GM19395 (cell line): ENCODE results near the gene SORBS1.
"Not testable (repeated sequence)": the region's sequence is repeated elsewhere in the genome, so short reads cannot be mapped to it uniquely, and the experiment has no call there.

Experiments
- ATAC-seq: cut with Tn5 transposase; IDR thresholded peaks from one replicate; pipeline ENCODE4 v1.9.1; 2021; ENCODE audit warnings: mild to moderate bottlenecking, moderate library complexity; ENCODE audit not compliant: unreplicated experiment

The SORBS1 gene

DNA sequence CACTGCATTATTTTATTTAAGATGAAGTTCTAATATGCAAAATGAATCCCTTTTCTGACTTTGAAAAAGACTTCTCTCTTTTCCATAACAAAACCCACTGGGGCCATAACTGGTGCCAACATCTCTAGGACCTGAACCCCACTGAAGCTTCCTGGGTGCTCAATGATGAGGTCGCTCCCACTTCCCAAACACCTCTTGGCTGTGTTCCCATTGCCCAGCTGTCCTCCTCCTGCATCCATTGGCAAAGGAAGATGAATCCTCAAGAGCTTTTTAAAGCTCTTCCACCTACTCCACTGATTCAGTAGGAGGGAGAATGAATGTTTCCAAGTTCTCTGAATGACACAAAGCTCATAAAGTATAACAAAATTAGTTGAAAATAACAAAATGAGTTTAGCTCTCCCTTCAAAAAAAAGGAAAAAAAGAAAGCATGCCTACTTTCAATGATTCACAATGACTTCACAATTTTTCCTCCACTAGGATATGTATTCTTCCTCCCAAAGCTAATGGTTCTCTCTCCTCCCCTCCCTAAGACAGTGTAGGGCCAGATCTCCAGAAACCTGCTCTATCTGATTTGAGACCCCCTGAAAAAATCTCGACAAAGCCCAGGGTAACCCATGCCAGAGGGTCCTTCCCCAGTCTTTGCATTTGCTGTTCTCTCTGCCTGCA lies 64.8 kb downstream of the SORBS1 start:
- ATAC-seq, result no peak

DNA sequence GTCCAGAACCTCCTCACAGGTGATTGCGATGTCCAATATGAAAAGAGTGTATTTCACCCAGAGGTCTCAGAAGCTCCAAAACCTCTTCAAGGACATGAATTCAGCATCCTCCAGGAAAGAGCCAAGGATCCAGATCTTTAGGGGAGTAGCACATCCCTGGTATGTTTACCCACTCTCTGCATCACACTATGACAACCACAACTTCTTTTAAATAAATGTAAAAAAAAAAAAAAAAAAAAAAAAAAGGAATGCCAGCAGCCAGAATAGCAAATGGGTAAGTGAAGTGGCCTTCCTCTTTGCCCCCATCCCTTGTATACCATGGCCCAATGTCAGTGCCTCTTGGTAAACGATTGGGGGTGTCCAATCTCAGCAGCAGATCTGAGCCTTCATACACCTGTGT lies 67.3 kb downstream of the SORBS1 start:
- no peak for ATAC-seq

DNA sequence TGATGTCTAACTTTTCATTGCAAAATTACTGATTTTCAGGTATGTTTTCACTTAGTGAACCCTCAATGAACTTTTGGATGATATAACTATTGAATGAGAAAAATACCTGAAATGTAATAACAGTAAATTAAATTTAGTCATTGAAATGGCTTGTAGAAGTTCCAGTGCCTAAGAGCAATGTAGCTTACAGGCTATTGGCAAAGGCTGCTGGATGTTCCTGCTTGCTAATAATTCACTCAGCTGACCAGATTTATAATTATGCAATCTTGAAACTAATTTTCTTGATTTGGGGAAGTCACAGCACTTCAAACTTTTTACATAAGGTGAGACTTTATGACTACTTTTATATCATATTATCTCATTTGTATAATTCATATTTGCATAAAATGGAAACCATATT lies 73.2 kb downstream of the SORBS1 start:
- no peak for ATAC-seq

DNA sequence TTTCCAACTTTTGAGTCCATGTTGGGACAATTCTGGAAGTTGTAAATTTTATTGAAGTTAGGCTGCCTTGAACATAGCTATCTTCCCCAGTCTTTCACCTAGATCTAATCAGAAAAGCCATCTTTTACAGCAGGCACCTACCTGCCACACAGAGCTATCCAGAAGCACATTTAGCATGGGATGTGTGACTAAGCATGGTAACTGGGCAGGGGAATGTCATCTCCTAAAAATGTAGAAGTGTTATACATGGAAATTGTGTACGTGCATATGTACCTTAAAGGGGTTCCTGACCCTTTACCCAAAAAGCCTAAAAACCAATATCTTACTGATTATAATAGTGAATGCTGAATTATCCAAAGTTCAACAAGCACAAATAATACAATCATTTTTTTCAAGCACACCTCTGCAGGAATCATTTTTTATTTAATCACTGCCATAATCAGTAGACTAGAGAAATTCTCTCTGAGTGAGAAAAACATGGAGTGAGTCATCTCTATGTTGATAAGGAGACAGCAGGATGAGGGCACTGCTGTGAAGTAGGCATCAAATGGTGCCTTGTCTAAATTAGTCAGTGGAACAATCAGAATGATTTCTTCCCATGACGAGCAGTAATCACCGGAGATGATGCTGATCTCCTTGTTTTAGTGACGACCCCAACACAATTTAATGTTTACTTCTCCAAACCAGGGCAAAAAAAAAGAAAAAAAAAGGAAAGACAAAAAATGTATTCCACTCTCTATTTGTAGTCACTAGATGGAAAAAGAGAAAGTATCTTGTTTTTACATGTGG lies 75.9 kb downstream of the SORBS1 start:
- no peak for ATAC-seq

DNA sequence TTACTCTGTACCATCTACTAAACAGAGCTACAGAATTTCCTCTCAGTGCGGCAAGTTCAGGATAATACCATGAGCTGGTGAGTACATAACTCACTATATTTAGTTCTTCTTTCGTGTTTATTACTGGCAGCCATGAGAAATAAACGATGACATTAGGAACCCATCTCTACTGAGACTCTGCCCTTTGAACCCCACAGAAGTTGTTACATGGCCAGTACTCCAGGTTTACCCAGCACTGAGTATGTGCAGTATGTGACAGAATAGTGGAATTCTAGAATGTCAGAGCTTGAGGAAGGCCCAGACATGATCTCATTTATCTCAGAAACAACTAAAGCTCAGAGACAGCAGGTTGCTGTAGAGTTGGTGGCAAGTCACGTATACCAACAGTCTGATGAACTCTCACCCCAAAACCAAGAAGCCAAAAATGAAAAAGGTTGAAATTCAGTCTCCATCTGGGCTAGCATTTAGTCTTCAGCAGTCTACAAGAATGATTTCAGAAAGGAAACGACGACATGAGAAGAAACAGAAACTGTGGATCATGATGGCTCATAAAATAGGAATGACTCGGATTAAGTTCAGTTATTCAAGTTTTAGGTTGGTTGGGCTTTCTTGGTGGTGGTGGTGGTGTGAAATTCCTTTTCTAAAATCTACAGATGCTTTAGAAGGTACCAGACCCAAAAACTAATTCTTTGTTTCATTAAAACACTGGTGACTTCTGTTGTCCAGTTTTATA lies 78.5 kb downstream of the SORBS1 start:
- no peak for ATAC-seq

DNA sequence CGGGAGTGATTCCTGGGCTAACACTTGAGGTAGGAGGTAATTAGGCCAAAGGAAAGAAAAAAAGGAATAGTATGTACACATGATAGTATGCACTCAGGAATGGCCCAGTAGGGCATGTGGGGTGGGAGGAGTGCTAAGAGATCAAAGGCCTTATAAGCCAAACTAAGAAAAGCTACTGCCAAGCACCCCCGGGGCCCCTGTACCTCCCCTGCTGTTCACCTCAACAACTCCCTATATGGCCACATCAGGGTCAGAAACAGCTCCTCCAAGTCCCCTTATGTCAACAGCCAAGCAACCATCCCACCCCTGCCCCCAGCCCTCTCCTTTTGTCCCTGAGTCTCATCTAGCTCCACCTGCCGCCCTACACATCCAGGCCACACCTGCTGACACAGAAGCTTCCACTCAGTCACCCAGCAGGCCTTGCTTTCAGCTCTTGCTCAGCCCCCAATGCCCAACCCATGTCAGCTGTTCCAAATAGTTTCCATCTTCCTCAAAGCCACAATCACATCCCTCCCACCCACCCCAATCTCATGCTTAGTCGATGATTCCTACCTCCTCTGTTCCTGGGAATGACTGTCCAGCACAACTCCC lies 80.2 kb downstream of the SORBS1 start:
- no peak for ATAC-seq

DNA sequence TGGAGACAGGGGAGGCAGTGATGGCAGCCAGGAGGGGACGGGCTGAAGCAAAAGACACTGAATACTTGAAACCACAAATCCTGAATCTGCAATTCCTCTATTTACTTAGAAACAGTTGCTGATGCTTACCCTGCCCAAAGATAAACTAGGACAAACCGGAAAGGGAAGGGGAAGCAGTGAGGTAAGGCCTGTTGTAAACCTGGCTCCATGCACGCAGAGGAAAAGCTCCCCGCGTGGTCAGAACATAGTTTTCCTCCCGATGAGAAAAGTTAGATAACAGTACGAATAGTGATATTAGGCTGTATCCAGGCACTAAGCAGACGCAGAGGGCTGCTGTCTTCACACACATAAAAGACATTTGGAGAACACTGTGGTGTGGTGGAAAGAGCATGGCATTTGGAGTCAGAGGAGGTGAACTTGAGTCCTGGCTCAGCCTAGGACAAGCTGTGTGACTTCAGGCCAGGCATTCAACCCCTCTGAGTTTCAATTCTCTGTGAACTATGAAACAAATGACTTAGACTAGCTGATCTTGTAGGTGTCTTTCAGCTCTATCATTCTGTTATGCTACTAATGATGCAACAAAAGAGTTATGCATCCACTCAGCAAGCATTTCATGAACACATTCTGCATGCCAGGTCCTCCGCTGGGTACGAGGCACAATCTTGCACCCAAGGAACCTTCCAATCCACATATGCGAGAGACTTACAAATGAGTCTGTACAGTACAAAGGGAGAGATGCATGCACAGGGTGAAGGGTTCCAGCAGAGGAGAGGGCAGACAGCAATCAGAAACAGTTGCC lies 80.9 kb downstream of the SORBS1 start:
- ATAC-seq, result no peak

DNA sequence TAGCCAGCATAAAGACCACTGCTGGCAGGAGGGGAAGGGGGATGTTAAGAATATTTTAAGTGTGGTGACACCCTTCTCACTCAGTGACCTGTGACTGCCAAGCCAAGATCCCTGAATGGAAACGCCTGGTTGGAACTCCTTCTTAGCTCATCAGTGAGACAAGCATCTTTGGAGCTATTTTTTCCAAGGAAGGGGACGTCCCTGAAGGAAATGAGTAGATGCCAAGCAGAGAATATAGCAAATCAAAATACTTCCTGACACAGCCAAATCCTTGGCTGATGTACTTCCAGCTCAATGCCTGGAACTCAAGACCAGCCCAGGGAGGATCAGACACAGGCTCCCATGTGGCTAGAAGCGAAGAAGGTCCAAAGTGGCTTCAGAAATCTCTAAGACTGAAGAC lies 82.2 kb downstream of the SORBS1 start:
- ATAC-seq, result no peak

DNA sequence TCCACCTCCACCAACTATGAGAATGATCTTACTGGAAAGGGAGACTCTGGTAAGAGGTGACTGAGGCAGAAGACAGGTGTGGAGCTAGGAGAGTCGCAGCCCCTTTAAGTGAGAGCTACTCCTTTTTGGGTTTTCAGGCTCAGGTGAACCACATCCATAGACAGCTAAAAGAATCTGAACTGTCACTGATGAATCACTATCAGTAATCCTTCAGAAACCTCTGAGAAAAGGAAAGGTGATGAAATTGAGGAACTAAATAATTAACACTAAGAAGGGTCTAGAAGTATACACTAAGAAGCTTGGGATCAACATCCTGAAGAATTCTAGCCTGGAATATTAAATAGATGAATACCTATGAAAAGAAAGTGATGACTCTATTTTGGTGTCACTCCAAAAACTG lies 83.0 kb downstream of the SORBS1 start:
- no peak for ATAC-seq

DNA sequence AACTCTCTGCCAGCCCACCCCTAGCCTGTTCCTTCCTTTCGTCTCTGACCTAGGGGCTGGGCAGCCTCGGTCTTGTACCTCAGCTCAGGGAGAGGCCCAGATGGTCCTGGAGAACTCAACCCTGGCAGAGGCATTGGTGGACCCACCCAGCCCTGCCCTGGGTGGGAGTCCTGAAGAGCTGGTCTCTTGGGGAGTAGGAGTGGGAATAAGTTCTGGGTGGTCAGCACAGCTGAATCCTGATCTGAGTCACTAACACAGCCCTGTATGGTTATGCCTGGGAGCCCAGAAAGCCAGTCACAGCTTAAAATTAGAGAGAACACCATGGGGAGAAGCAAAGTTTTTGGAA lies 84.0 kb downstream of the SORBS1 start:
- ATAC-seq, result no peak

DNA sequence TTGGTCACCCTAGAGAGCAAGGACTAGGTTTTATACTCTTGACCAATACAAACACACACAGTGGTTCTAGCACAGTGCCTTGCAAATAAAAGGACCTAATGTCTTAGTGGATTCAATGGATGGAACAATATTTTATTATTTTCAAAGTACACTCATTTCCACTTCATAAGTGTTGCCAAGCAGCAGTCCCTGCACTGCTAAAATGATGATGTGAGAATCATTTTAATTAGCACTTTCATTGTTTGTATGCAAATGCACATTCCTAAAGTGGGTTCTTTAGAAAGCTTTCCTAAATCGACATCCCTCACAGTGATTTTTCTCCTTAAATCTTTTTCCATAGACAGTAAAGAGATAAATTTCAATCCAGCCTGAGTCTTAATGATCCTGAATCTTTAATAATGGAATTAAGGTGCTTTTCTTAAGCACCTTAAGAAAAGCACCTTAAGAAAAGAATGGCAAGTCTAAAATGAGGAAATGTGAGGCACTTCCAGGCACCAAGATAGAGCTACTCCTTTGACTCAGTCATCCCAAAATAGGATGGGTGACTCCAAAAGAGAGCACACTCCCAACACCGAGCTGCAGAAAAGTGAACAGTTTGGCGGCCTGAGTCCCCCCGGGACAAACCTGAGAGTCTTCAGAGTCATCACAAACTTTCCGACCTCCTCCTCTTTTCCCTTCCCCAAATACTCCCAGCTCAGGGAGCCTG lies 84.5 kb downstream of the SORBS1 start:
- ATAC-seq, result no peak

DNA sequence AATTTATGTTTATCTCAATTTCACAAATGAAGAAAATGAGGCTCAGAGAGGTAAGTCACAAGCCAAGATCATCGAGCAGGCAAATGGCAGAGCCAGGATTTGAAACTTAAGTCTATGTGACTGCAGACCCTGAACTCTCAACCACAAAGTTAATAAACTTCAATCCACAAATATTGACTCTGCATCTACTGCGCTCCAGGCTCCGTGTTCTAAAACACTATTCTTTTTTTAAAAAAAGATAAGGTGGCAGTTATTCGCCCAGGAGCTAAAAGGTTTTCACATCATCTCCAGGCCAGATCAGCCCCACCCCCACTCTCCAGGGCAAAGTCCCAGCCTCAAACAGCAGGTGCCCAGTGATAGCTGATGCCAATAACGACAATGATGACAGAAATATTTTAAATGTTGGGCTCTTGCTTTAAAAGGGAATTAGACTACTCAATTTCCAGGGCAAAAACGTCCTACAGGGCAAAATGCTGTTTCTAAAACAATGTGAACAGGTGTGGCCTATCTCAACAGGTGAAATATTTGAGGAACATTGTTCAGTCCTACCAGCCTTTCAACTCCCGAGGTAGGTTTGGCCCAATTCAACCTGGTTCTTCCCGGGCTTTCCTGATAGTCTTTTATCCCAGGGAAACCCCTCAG lies 85.2 kb downstream of the SORBS1 start:
- ATAC-seq, result no peak

DNA sequence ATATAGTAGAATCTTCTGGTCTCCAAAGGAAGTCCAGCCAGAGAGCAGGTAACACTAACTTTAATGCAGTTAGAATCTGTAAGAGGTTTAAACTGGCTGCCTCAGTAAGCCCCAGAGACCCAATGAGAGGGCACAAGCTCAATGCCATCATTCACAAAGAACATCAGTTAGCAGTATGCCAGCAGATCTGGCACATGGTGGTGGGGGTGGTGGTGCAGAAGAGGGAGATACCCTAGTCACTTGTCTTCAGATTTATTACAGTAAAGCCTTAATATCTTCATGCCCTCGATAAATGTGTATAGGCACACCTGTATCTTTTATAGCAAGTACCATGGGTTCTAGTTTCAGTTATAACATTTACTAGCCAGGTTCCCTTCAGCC lies 86.2 kb downstream of the SORBS1 start:
- no peak for ATAC-seq

DNA sequence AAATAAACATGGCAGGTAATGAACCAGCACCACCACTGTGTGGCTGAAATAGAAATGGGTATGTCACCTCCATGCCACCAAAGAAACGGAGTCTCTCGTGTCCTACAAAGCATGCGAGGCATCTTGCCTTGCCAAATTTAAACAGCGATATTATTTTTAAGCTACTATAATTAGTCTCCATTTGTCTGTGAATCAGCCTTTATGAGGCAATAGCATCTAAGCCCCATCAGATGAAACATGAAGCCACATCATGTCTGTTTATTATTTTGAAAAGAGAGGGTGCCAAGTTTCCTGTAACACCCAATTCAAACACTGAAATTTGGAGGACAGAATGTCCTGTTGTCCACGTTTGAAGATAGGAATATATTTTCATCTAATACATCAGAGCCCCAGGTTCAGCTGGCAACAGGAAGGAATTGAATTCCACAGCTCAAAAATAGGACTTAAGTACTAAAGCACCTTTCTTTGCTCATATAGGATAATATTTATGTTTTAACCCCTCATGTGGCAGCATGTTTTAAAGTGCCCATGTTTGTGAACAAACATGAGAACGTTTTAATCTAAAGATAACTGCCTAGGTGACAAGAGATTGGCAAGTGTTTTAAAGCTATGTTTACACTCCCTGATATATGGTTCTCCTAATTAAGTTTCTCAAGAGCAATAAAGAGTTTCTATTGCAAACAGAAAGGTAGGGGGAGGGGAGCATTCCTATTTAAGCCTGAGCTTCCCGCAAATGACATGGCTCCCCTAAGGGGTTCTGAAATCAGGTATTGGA lies 86.8 kb downstream of the SORBS1 start:
- no peak for ATAC-seq

DNA sequence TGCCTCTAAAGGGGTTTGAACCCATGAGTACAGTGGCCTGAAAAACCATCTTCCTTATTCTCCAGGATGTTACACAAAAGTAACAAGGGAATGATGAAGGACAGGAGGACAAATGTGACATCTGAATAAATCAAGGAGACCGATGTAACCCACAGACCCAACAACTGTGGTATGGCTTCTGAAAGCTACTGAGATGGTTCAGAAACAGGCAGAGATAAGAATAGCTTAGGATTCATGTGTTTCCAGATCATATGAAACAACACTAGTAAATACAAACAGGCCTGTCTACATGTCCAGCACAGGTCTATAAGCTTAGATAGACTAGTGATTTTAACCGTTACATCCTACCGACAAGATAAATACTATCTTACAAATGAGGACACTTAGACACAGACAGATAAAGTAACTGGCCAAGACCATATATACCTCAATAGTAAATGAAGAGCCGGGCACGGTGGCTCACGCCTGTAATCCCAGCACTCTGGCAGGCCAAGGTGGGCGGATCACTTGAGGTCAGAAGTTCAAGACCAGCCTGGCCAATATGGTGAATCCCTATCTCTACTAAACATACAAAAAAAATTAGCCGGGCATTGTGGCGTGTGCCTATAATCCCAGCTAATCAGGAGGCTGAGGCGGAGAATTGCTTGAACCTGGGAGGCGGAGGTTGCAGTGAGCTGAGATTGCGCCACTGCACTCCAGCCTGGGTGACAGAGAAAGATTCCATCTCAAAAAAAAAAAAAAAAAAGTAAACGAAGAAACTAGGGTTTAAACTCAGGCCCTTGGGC lies 88.7 kb downstream of the SORBS1 start:
- ATAC-seq, result no peak

DNA sequence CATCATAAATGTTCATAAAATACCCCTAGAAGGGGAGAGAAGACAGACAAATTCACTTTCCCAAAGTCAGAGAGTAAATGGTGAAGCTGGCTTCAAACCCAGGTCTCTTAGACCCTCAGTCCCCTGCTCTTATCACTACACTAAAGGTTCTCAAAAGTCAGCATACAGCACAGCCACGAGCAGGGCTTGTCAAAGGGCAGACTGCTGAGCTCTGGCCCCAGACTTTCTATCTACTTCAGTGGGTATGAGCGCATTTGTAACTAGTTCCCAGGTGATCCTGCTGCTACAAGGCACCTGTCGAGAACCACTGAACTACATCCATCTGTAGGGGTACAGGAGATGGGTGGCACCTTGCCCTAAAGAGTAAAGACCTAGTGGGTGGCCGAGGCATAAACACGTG lies 91.5 kb downstream of the SORBS1 start:
- ATAC-seq, result no peak

DNA sequence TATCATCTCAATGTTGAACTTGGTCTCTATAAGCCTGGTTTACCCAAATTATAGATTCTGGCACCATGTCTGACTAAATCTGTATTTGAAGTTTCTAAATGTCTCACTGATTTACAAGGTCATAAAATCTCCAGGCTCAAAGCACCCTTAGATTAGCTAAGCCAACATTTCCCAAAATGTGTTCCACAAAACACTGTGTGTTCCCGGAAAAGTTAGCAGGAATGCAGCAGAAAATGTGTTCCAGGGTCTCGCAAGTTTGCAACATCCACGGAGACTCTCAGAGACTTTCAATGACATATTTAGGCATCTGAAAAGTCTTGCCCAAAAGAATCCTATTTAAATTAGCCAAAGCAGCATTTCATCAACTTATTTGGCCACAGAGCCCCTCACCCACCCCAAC lies 91.9 kb downstream of the SORBS1 start:
- ATAC-seq, result no peak

DNA sequence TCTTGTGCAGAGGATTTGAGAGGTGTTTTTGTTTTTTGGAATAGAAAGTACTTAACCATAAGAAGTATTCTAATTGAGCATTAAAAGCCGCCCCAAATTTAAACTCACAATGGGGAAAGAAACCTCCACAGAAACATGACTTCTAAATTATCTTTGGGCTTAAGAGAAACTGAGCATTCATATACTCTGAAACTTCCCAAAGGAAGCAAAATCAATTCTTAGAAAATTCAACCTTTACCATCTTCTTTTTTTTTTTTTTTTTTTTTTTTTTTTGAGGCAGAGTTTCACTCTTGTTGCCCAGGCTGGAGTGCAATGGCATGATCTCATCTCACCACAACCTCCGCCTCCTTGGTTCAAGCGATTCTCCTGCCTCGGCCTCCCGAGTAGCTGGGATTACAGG lies 93.5 kb downstream of the SORBS1 start:
- ATAC-seq, result not testable (repeated sequence)
